H9 (cell line): ENCODE results near the gene PHF5A. TPM values are rescaled to one million over a fixed set of nuclear protein-coding genes. Genes with fewer than 3 reads are reported as not detected.

Experiments
- DNase-seq: peaks from one replicate; pipeline ENCODE4 v3.0.0-alpha.2; 2017
- H2AFZ ChIP-seq: one replicate; pipeline ENCODE4 v1.6.1; 2013; ENCODE audit warnings: mild to moderate bottlenecking, low read length, control low read depth, moderate library complexity
- H2AK5ac ChIP-seq: 2 replicates; pipeline ENCODE4 v1.6.1; 2013; ENCODE audit warnings: low read length, control low read depth, mixed read lengths; ENCODE audit not compliant: insufficient read length
- H2BK120ac ChIP-seq: one replicate; pipeline ENCODE4 v1.6.1; 2013; ENCODE audit warnings: low read depth, mild to moderate bottlenecking, low read length, control low read depth, inconsistent platforms; ENCODE audit not compliant: poor library complexity, severe bottlenecking
- H2BK12ac ChIP-seq: 2 replicates; pipeline ENCODE4 v1.6.1; 2013; ENCODE audit warnings: low read length, control low read depth, mixed read lengths, low read depth; ENCODE audit not compliant: insufficient read length
- H2BK15ac ChIP-seq: 2 replicates; pipeline ENCODE4 v1.6.1; 2013; ENCODE audit warnings: low read depth, low read length, control low read depth
- H2BK20ac ChIP-seq: one replicate; pipeline ENCODE4 v1.6.1; 2013; ENCODE audit warnings: low read depth, mild to moderate bottlenecking, low read length, control low read depth, inconsistent platforms; ENCODE audit not compliant: poor library complexity, severe bottlenecking
- H2BK5ac ChIP-seq: 2 replicates; pipeline ENCODE4 v1.6.1; 2013; ENCODE audit warnings: low read length, control low read depth, mixed read lengths; ENCODE audit not compliant: insufficient read length
- H3K14ac ChIP-seq: 2 replicates; pipeline ENCODE4 v1.6.1; 2013; ENCODE audit warnings: low read length, control low read depth; ENCODE audit not compliant: insufficient read depth
- H3K18ac ChIP-seq: 2 replicates; pipeline ENCODE4 v1.6.1; 2013; ENCODE audit warnings: low read depth, mild to moderate bottlenecking, mixed read lengths, low read length, control low read depth; ENCODE audit not compliant: insufficient read length
- H3K23ac ChIP-seq: 2 replicates; pipeline ENCODE4 v1.6.1; 2013; ENCODE audit warnings: low read length, control low read depth, mixed read lengths, low read depth; ENCODE audit not compliant: insufficient read length
- H3K23me2 ChIP-seq: 2 replicates; pipeline ENCODE4 v1.6.1; 2013; ENCODE audit warnings: low read depth, mild to moderate bottlenecking, mixed read lengths, low read length, control low read depth; ENCODE audit not compliant: insufficient read length, poor library complexity, severe bottlenecking
- H3K27ac ChIP-seq: 2 replicates; pipeline ENCODE4 v1.5.1; 2013; ENCODE audit warnings: low read length, control low read depth, mixed read lengths, low read depth; ENCODE audit not compliant: insufficient read length
- H3K27me3 ChIP-seq: 2 replicates; pipeline ENCODE4 v1.6.1; 2013; ENCODE audit warnings: low read length, control low read depth, inconsistent platforms; ENCODE audit not compliant: insufficient read depth
- H3K4ac ChIP-seq: 2 replicates; pipeline ENCODE4 v1.6.1; 2013; ENCODE audit warnings: low read depth, mild to moderate bottlenecking, control low read depth, inconsistent platforms, low read length, moderate library complexity
- H3K4me1 ChIP-seq: 2 replicates; pipeline ENCODE4 v1.6.1; 2013; ENCODE audit warnings: low read length, control low read depth, inconsistent platforms; ENCODE audit not compliant: insufficient read depth
- H3K4me2 ChIP-seq: 2 replicates; pipeline ENCODE4 v1.6.1; 2013; ENCODE audit warnings: low read length, control low read depth, mixed read lengths; ENCODE audit not compliant: insufficient read length, insufficient read depth
- H3K56ac ChIP-seq: 2 replicates; pipeline ENCODE4 v1.6.1; 2013; ENCODE audit warnings: low read depth, mild to moderate bottlenecking, mixed read lengths, low read length, control low read depth; ENCODE audit not compliant: insufficient read length
- H3K79me1 ChIP-seq: 2 replicates; pipeline ENCODE4 v1.6.1; 2013; ENCODE audit warnings: low read depth, mild to moderate bottlenecking, moderate library complexity, low read length, control low read depth, inconsistent platforms; ENCODE audit not compliant: insufficient read depth, poor library complexity, severe bottlenecking
- H3K79me2 ChIP-seq: 2 replicates; pipeline ENCODE4 v1.6.1; 2013; ENCODE audit warnings: low read length, control low read depth, inconsistent platforms; ENCODE audit not compliant: insufficient read depth
- H3K9ac ChIP-seq: 2 replicates; pipeline ENCODE4 v1.6.1; 2013; ENCODE audit warnings: low read length, control low read depth, mixed read lengths; ENCODE audit not compliant: insufficient read length; ENCODE audit errors: extremely low read depth
- H3K9me3 ChIP-seq: one replicate; pipeline ENCODE4 v1.6.1; 2013; ENCODE audit warnings: low read depth, low read length, inconsistent platforms; ENCODE audit not compliant: control insufficient read depth
- H3T11ph ChIP-seq: one replicate; pipeline ENCODE4 v1.6.1; 2013; ENCODE audit warnings: mild to moderate bottlenecking, low read length, control low read depth, inconsistent platforms
- H4K20me1 ChIP-seq: one replicate; pipeline ENCODE4 v1.6.1; 2013; ENCODE audit not compliant: control insufficient read depth, insufficient read length, insufficient read depth
- H4K5ac ChIP-seq: 2 replicates; pipeline ENCODE4 v1.6.1; 2013; ENCODE audit warnings: low read depth, mild to moderate bottlenecking, mixed read lengths, low read length, control low read depth; ENCODE audit not compliant: insufficient read length
- H4K8ac ChIP-seq: replicated peaks from 2 replicates; pipeline ENCODE4 v1.6.1; 2013; ENCODE audit warnings: low read length, control low read depth, mixed read lengths, low read depth; ENCODE audit not compliant: insufficient read length
- H4K91ac ChIP-seq: 2 replicates; pipeline ENCODE4 v1.6.1; 2013; ENCODE audit warnings: low read depth, mild to moderate bottlenecking, moderate library complexity, mixed read lengths, low read length, control low read depth; ENCODE audit not compliant: insufficient read length
- H3K27ac Mint-ChIP-seq, 3 experiments: 2 replicates in 2 of 3; 3 replicates in 1 of 3; pipeline ENCODE4 v1.8.0; 2020 to 2021; ENCODE audit warnings: mixed read lengths in 3 of 3, mild to moderate bottlenecking in 1 of 3, moderate library complexity in 1 of 3
- H3K27me3 Mint-ChIP-seq: 2 replicates; pipeline ENCODE4 v1.8.0; 2021; ENCODE audit warnings: low read depth, mild to moderate bottlenecking, moderate library complexity, mixed read lengths
- H3K36me3 Mint-ChIP-seq, 3 experiments: 2 replicates in 2 of 3; 3 replicates in 1 of 3; pipeline ENCODE4 v1.8.0; 2020 to 2021; ENCODE audit warnings: low read depth in 3 of 3, mixed read lengths in 3 of 3; ENCODE audit not compliant: insufficient read depth in 1 of 3
- H3K4me1 Mint-ChIP-seq, 2 experiments: 2 replicates each; pipeline ENCODE4 v1.8.0; 2020; ENCODE audit warnings: mixed read lengths in 2 of 2
- H3K4me3 Mint-ChIP-seq, 2 experiments: 2 replicates in 1 of 2; 3 replicates in 1 of 2; pipeline ENCODE4 v1.8.0; 2020 to 2021; ENCODE audit warnings: mild to moderate bottlenecking in 2 of 2, mixed read lengths in 2 of 2, moderate library complexity in 1 of 2
- H3K9me3 Mint-ChIP-seq, 2 experiments: 2 replicates in 1 of 2; 3 replicates in 1 of 2; pipeline ENCODE4 v1.8.0; 2020; ENCODE audit warnings: mild to moderate bottlenecking in 2 of 2, mixed read lengths in 2 of 2, moderate library complexity in 1 of 2
- CTCF ChIP-seq: fragments of 200-600 bp; sonication (generic); conservative IDR thresholded peaks from 3 replicates; pipeline ENCODE4 v1.8.0; 2021; ENCODE audit warnings: antibody characterized with exemption, mild to moderate bottlenecking
- WGBS: extraction: QIAGEN DNeasy Blood & Tissue Kit; methylation state at CpG from one replicate; pipeline ENCODE4 v1.1.7; 2013; ENCODE audit warnings: missing lambda C conversion rate, low lambda C conversion rate, mixed read lengths; ENCODE audit not compliant: insufficient read length; ENCODE audit errors: extremely low coverage; 5-methylcytosine and 5-hydroxymethylcytosine counted together
- total RNA-seq: library from RNA; stranded (reverse); gene quantifications from 2 replicates; pipeline ENCODE4 v1.2.1, GENCODE V29; 2021

PHF5A gene
- total RNA-seq, 1 experiment from 2014 or later, result 114 TPM

DNA sequence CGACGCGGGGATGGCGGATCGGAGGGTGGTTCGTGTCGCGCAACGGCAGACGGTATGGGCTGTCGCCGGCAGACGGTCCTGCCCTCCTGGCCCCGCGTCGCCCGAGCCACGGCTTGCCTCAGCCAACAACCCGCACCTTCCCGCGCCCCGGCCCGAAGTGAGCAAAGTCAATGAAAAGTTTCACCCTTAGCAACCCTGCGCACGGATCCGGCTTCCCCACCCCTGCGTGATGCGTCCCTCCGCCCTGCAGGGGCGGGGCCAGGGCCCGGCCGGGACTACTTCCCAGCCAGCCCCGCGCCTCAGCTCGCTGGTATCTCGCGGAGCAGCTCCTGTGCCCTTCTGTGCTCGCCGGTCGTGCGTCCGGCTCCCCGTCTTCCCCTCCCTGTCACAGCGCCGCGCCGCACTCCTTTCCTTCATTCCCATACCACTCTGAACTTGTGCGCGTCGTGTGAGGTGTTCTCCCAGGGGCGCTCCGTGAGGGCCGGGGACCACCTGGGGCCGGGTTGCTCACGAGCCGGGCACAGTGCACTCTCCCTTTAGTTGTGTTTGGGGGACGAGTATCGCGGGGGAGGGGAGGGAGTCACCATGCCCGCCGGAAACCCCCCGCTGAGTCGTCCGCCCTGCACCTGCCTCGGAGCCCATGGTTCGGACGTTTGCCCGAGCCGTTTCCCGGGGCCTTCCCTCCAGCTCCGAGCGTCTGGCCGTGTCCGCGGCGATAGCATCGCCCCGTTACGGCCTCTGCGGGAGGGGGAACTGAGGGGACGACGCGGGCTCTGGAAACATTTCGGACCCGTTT, 21.7 kb downstream of the PHF5A start, which contains the start of gene TOB2:
Gene TOB2 (minus strand): TSS at position 163 of the 796 bp plus-strand sequence. CDS start 9,456 bp downstream, outside the sequence.
- TF ChIP-seq CTCF, result no peak
- H3K27ac Mint-ChIP-seq, result peak within 1 kb of the TSS; percentile 99 to 100 (median 100)

More for the DNA sequence above, 21.7 kb downstream of the PHF5A start, which contains the start of gene TOB2:
- Histone ChIP-seq H2BK120ac (peak within 1 kb of the TSS; percentile 62), H2AFZ (no peak within 1 kb of the TSS), H3K4me2 (peak within 1 kb of the TSS; percentile 82), H3K9ac (peak within 1 kb of the TSS; percentile 68), H3K18ac (peak within 1 kb of the TSS; percentile 80), H3K27me3 (no peaks in the 10 kb centered on the region), H3K14ac (peak within 1 kb of the TSS; percentile 85), H2AK5ac (no peak within 1 kb of the TSS), H3K79me1 (peaks cover 4% of the 10 kb centered on the region), H3K4ac (peak within 1 kb of the TSS; percentile 24; the same call in 1 of the 2 replicates), H4K20me1 (no peaks in the 10 kb centered on the region), H4K5ac (no peak within 1 kb of the TSS), H3K56ac (no peak within 1 kb of the TSS), H3T11ph (no peak within 1 kb of the TSS), H2BK12ac (no peak within 1 kb of the TSS), H3K27ac (peak within 1 kb of the TSS; percentile 33), H2BK5ac (peak within 1 kb of the TSS; percentile 23), H4K91ac (no peak within 1 kb of the TSS), H4K8ac (no peak within 1 kb of the TSS), H2BK20ac (no peak within 1 kb of the TSS), H3K23ac (no peak within 1 kb of the TSS), H2BK15ac (no peak within 1 kb of the TSS), H3K23me2 (peaks cover 23% of the 10 kb centered on the region), H3K9me3 (no peaks in the 10 kb centered on the region), H3K79me2 (peaks cover 24% of the 10 kb centered on the region; the same call in 1 of the 2 replicates), H3K4me1 (no peaks in the 10 kb centered on the region; the same call in 1 of the 2 replicates)
- DNase-seq, result peak; percentile 96
- H3K36me3 Mint-ChIP-seq, result peaks cover 17 to 39% (median 39%) of the 10 kb centered on the region in 3 experiments
- peak within 1 kb of the TSS; percentile 96 for H3K4me3 Mint-ChIP-seq
- no CpG with 5 or more reads among the region's 85 CpGs for WGBS
- H3K4me1 Mint-ChIP-seq, result peaks cover 14 to 25% of the 10 kb centered on the region in 2 experiments
- no peaks in the 10 kb centered on the region for H3K9me3 Mint-ChIP-seq
- H3K27me3 Mint-ChIP-seq, result peaks cover 2% of the 10 kb centered on the region; the same call in 1 of the 2 replicates
